ENCODE data around the gene OSTC. TPM values are rescaled to one million over a fixed set of nuclear protein-coding genes. Genes with fewer than 3 reads are reported as not detected.
A peak's percentile ranks its signal among the peaks of the same experiment; 100 is the strongest.

OSTC gene
- total and polyA plus RNA-seq, 2 of the 13 experiments (the other 11 are each of a cell fraction or from before 2014, with no cell fraction given): 208 to 380 TPM

- peak; percentile 18; the same call in 1 of the 2 replicates for TF ChIP-seq ZBTB33 (CRISPR knock-in tag; IDR thresholded peaks at IDR 0.05)
- no peak for TF ChIP-seq SATB2 (CRISPR knock-in tag; IDR thresholded peaks at IDR 0.05)
- TF ChIP-seq ZNF232 (CRISPR knock-in tag; IDR thresholded peaks at IDR 0.05; ENCODE audit: borderline replicate concordance): peak; percentile 68; the same call in 1 of the 2 replicates
- no peak for TF ChIP-seq ZNF513 (CRISPR knock-in tag; conservative IDR thresholded peaks at IDR 0.05)
- TF ChIP-seq TGIF2 (CRISPR knock-in tag; IDR thresholded peaks at IDR 0.05): no peak; the same call in 1 of the 2 replicates
- no peak for TF ChIP-seq ZNF496 (CRISPR knock-in tag; IDR thresholded peaks at IDR 0.05; ENCODE audit: insufficient replicate concordance)
- no peak for TF ChIP-seq SMARCE1 (IDR thresholded peaks at IDR 0.05; ENCODE audit: borderline replicate concordance)
- TF ChIP-seq KDM1A (CRISPR knock-in tag; IDR thresholded peaks at IDR 0.05): no peak
- TF ChIP-seq STAG1 (CRISPR knock-in tag; IDR thresholded peaks at IDR 0.05): no peak
- no peak for TF ChIP-seq MTF2 (CRISPR knock-in tag; IDR thresholded peaks at IDR 0.05; ENCODE audit: borderline replicate concordance)
- peak; percentile 64 for TF ChIP-seq ZNF883 (CRISPR knock-in tag; IDR thresholded peaks at IDR 0.05; ENCODE audit: not compliant biosample characterization)
- no peak for TF ChIP-seq FIP1L1 (IDR thresholded peaks at IDR 0.05; ENCODE audit: borderline replicate concordance, insufficient read depth, low read depth, low read length)
- TF ChIP-seq ZSCAN5A (CRISPR knock-in tag; IDR thresholded peaks at IDR 0.05; ENCODE audit: borderline replicate concordance): peak; percentile 72; the same call in 1 of the 2 replicates
- no peak for TF ChIP-seq ZNF879 (CRISPR knock-in tag; IDR thresholded peaks at IDR 0.05)
- peak; percentile 76 for TF ChIP-seq CSRNP1 (CRISPR knock-in tag; IDR thresholded peaks at IDR 0.05)
- no peak for TF ChIP-seq ZNF367 (CRISPR knock-in tag; IDR thresholded peaks at IDR 0.05; ENCODE audit: borderline replicate concordance)
- no peak for TF ChIP-seq CAMTA2 (CRISPR knock-in tag; IDR thresholded peaks at IDR 0.05; ENCODE audit: borderline replicate concordance)
- 0 out of 2 replicates have a peak, but pooled peaks have one; percentile 19 for TF ChIP-seq PREB (CRISPR knock-in tag; IDR thresholded peaks at IDR 0.05)
- TF ChIP-seq TFDP1 (CRISPR knock-in tag; IDR thresholded peaks at IDR 0.05; ENCODE audit: borderline replicate concordance): no peak
Observed at GRCh38 chr4:108620101-108620932, 30.1 kb upstream of the OSTC start, which contains the start of gene RPL34 (continued).

Data from HepG2 (cell line).